Activated T-helper 17 cell treated with anti-CD3 and anti-CD28 coated beads, Interleukin-2, amount 50 U/mL, for 72 hours (primary cell): ENCODE data around the gene FBN2. TPM values are rescaled to one million over a fixed set of nuclear protein-coding genes. Genes with fewer than 3 reads are reported as not detected.

ENCODE experiments used
- ATAC-seq: fragments of 150-1000 bp; cut with Tn5 transposase; replicated peaks from 2 replicates; pipeline ENCODE4 v1.10.0; 2021; ENCODE audit warnings: mild to moderate bottlenecking, moderate library complexity
- H3K27ac Mint-ChIP-seq: one replicate; pipeline ENCODE4 v1.8.0; 2022; ENCODE audit warnings: mixed read lengths
- H3K27me3 Mint-ChIP-seq: one replicate; pipeline ENCODE4 v1.8.0; 2022; ENCODE audit warnings: mixed read lengths
- H3K36me3 Mint-ChIP-seq: one replicate; pipeline ENCODE4 v1.8.0; 2022; ENCODE audit warnings: low read depth, mild to moderate bottlenecking, mixed read lengths
- H3K4me1 Mint-ChIP-seq: one replicate; pipeline ENCODE4 v1.8.0; 2022; ENCODE audit warnings: mixed read lengths
- H3K4me3 Mint-ChIP-seq: one replicate; pipeline ENCODE4 v1.8.0; 2022; ENCODE audit warnings: mild to moderate bottlenecking, mixed read lengths
- H3K9me3 Mint-ChIP-seq: one replicate; pipeline ENCODE4 v1.8.0; 2022; ENCODE audit warnings: mixed read lengths
- total RNA-seq, 2 donors: library from RNA; stranded (reverse); gene quantifications; one replicate each; pipeline ENCODE4 v1.2.3, GENCODE V29; 2022

Gene FBN2
- total RNA-seq, 2 donors from 2014 or later: not detected

DNA sequence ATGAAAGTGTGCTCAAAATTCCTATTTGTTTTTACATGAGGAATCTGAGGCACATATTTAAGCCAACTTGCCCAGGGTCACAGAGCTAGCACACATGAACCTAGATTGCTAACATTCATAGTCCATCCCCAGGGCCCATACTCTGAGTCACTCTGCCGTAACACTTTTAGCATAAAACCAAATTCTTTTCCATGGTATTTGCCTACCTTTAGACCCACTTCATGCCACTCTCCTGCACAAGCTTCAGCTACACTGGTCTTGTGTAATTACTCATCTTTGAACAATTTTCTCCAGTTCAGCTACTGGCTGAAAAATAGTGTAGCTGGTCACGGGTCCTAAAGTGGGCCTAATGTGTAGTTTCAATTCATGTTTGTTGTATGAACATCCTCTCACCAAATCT, 253.8 kb downstream of the FBN2 start:
- no peaks in the 10 kb centered on the region for H3K9me3 Mint-ChIP-seq

DNA sequence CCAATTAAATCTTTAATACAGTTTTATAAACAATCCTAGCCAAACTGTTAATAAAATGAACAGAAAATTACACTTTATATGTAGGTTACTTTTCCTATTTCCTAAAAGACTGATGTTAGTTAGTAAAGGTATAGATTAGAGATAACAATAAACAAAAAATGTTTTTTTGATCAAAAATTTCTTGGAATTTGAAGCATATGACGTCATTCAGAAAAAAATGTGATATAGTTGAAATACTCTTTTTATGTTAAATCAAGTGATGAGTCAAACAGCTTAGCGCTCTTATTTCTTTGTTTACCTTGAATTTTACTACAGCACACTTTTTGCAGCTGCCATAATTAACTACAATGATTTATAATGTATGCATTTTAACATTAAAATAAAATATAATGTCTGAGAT, 258.7 kb downstream of the FBN2 start:
- no peak for ATAC-seq
- Mint-ChIP-seq H3K36me3 (no peaks in the 10 kb centered on the region), H3K4me3 (no peak overlapping the region), H3K27ac (no peak overlapping the region), H3K4me1 (no peaks in the 10 kb centered on the region), H3K27me3 (peaks cover 4% of the 10 kb centered on the region), H3K9me3 (no peaks in the 10 kb centered on the region)

More for the DNA sequence above, 253.8 kb downstream of the FBN2 start:
- ATAC-seq: no peak
- Mint-ChIP-seq H3K27me3 (no peaks in the 10 kb centered on the region), H3K4me3 (no peak overlapping the region), H3K27ac (no peak overlapping the region), H3K36me3 (no peaks in the 10 kb centered on the region), H3K4me1 (no peaks in the 10 kb centered on the region)

DNA sequence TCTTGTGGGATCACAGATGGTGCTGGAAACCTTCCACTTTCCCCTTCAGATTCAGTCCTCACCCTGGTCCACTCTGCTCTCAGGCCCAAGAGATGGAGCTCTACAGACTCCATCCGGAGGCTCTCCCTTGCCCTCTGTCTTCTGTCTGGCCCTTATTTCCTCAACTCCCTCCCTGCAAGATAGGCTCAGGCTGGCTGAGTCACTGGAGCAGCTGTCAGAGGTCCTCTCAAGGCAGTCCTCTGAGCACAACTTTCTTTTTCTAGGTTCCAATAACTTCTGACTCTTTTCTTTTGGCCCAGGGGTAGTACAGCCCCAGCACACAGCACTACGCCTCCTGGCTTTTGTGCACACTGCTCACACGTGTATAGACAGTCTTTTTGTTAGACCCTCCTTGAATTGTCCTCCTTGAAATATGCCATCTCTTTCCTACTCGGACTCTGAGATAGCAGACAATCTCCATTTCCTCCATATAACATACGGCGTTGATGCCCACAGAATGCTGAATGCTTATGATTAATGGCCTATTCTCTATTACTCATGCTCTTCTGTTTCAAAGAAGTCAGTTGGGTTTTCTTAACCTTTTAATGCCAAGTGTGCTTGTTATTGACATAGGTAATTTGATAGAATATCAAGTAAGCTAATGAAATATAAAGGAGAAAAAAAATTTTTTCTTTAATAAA, 261.4 kb downstream of the FBN2 start:
- H3K36me3 Mint-ChIP-seq: no peaks in the 10 kb centered on the region
- no peak overlapping the region for H3K27ac Mint-ChIP-seq
- ATAC-seq: no peak
- H3K4me1 Mint-ChIP-seq: no peaks in the 10 kb centered on the region
- no peak overlapping the region for H3K4me3 Mint-ChIP-seq
- peaks cover 4% of the 10 kb centered on the region for H3K27me3 Mint-ChIP-seq
- no peaks in the 10 kb centered on the region for H3K9me3 Mint-ChIP-seq

DNA sequence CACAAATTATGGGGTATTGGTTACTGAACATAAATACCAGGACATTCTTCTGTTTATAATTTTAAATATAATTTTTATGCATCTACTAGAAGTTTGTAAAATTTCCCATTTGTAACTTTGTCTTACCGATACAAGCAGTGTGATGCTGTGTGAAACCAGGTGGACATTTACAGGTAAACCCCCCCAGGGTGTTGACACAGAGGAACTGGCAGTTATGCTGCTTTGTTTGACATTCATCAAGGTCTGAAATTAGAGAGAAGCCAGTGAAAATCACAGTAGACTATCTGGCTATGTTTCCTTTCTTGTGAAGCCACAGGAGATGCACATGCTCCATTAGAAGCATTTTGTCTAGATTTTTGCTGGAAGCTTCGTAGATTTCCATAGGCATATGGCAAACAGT, 263.6 kb downstream of the FBN2 start:
- ATAC-seq: no peak
- Mint-ChIP-seq H3K4me3 (no peak overlapping the region), H3K27me3 (peaks cover 4% of the 10 kb centered on the region), H3K36me3 (no peaks in the 10 kb centered on the region), H3K9me3 (no peaks in the 10 kb centered on the region), H3K27ac (no peak overlapping the region), H3K4me1 (no peaks in the 10 kb centered on the region)

DNA sequence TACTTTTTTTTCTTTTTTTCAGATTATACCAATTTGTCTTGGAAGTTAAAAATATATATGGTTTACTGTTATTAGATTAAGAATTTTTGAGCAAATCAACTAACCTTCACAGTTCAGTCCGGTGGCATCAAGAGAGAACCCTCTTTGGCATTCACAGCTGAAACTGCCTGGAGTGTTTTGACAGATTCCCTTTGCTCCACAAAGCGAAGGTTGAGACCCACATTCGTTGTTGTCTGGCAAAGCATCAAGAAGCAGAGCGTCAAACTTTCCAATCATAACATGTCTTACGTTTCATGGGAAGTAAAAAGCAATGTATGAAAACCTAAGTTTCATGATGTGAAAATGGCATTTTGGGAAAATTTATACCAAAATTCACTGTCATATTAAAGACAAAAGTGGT, 264.3 kb downstream of the FBN2 start:
- Mint-ChIP-seq H3K27me3 (peaks cover 4% of the 10 kb centered on the region), H3K27ac (no peak overlapping the region), H3K9me3 (no peaks in the 10 kb centered on the region), H3K4me3 (no peak overlapping the region), H3K4me1 (no peaks in the 10 kb centered on the region), H3K36me3 (no peaks in the 10 kb centered on the region)
- no peak for ATAC-seq

DNA sequence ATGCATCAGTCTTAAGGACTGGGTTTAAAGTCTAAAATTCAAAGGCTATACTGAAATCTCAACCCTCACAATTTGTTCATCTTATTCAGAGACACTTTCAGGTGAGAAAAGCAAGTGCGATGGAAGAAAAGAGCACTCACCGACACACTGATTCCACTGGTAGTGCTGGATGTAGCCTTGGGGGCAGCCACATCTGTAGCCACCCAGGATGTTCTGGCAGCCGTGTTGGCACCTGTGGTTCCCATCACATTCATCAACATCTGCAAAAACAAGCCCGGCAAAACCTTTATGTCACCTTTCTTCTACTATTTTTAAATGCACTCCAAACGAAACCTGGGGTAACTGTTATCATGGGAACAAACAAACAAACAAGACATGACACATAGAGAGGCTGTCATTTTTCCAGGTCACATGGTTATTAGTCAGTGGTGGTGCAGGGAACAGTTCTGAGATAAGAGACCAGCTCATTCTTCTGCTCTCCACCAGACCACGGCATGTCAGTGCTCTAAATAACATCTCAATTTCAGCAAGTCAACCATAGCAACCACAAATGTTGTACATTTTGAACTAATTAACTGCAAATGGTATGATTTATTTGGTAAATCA, 266.1 kb downstream of the FBN2 start:
- H3K27me3 Mint-ChIP-seq: peaks cover 17% of the 10 kb centered on the region

DNA sequence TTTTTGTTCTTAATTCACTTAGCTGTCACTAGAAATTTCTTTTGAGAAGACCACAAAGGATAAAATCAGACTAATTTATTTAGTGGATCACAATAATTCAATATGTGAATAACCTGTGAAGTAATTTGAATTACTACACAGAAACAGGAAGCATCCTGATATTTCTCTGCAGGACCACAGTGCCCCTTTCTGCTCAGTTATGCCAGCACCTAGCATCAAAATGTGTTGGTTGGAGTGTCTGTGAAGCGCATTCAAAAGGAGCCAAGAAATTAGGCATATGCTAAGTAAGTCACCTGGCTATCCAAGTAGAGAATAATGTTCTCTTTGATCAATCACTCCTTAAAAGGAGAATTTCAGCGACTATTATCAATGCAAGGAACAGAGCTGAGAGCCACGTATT, 267.0 kb downstream of the FBN2 start:
- ATAC-seq: no peak
- peaks cover 14% of the 10 kb centered on the region for H3K27me3 Mint-ChIP-seq
- H3K27ac Mint-ChIP-seq: no peak overlapping the region
- no peaks in the 10 kb centered on the region for H3K36me3 Mint-ChIP-seq
- peaks cover 5% of the 10 kb centered on the region for H3K9me3 Mint-ChIP-seq
- no peak overlapping the region for H3K4me3 Mint-ChIP-seq
- H3K4me1 Mint-ChIP-seq: no peaks in the 10 kb centered on the region

More for the DNA sequence above, 266.1 kb downstream of the FBN2 start:
- Mint-ChIP-seq H3K36me3 (no peaks in the 10 kb centered on the region), H3K4me3 (no peak overlapping the region), H3K9me3 (peaks cover 5% of the 10 kb centered on the region), H3K4me1 (no peaks in the 10 kb centered on the region), H3K27ac (no peak overlapping the region)
- no peak for ATAC-seq

DNA sequence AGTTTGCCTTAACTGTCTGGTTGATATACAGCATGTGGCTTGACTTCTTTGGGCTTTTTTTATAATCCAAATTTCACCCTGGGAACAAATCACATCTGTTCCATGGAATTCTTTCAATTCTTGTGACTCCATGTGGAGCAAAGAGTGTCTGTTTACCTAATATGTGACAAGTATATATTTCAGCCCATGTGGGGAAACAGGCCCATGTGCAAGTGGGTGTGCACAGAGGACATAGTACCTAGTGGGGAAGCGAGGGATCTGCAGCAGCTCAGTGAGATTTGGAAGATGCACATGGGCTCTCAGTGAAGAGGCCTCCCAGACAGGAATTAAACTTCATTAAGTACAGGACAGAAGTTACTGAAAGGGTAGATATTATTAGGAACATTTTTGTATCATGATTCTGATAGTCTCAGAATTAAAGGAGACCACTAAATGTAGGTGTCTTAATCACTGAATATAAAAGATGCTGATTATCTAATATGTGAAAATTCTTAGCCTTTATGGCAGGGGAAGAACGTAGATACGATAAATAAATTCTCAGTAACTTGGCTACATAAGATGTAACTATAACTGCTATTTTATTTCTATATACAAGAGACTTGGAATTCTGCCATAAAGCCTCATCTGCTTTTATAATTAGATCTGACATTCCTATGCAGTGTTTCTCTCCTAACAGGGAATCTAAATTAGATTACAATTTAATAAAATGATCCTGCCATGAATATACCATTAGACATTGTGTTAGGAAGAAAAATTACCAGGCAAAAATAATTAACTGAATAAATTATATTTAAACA, 273.3 kb downstream of the FBN2 start:
- H3K27me3 Mint-ChIP-seq: peaks cover 18% of the 10 kb centered on the region
- H3K4me1 Mint-ChIP-seq: no peaks in the 10 kb centered on the region
- H3K36me3 Mint-ChIP-seq: no peaks in the 10 kb centered on the region
- no peak overlapping the region for H3K4me3 Mint-ChIP-seq
- no peak overlapping the region for H3K27ac Mint-ChIP-seq
- no peak for ATAC-seq
- H3K9me3 Mint-ChIP-seq: peaks cover 5% of the 10 kb centered on the region

DNA sequence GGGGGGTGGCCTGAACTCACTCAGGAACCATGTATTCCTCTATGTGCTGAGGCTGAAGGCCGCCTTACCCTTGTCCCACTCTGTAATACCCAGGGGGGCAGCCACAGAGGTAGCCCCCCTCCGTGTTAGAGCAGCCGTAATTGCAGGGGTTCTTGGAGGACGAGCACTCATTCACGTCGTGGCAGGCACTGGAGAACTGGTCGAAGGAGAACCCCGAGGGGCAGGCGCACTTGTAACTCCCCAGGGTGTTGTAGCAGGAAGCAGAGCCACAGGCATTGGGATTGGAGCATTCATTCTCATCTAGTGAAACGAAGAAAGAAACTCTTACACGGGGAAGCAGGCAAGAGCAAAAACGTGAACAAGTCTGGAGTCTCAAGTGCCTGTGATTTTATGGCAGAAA, 274.7 kb downstream of the FBN2 start:
- H3K36me3 Mint-ChIP-seq: no peaks in the 10 kb centered on the region
- H3K27me3 Mint-ChIP-seq: peaks cover 20% of the 10 kb centered on the region
- no peak overlapping the region for H3K27ac Mint-ChIP-seq
- no peak overlapping the region for H3K4me3 Mint-ChIP-seq
- no peaks in the 10 kb centered on the region for H3K4me1 Mint-ChIP-seq
- no peak for ATAC-seq
- H3K9me3 Mint-ChIP-seq: peaks cover 5% of the 10 kb centered on the region

DNA sequence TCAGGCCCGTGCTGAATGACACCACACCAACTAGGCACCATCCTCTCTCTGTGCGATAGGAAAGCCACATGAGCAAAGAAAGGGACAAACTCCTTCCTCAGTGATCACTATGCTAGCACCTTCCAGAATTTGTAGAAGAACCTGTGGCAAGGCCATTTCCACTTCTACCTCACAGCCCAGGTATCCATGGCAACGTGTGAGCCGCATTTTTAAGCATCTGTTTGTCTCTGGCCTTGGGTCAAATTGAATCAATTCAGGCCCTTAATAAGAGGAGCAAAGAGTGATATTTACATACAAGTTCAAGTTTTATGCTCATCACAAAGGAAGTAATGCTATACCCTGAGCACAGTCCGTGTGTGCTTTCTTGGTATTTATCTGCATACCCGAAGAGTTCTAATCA, 275.1 kb downstream of the FBN2 start:
- H3K4me3 Mint-ChIP-seq: no peak overlapping the region
- H3K27me3 Mint-ChIP-seq: peaks cover 16% of the 10 kb centered on the region
- H3K36me3 Mint-ChIP-seq: no peaks in the 10 kb centered on the region
- H3K4me1 Mint-ChIP-seq: no peaks in the 10 kb centered on the region
- H3K27ac Mint-ChIP-seq: no peak overlapping the region
- no peak for ATAC-seq
- H3K9me3 Mint-ChIP-seq: peaks cover 3% of the 10 kb centered on the region

DNA sequence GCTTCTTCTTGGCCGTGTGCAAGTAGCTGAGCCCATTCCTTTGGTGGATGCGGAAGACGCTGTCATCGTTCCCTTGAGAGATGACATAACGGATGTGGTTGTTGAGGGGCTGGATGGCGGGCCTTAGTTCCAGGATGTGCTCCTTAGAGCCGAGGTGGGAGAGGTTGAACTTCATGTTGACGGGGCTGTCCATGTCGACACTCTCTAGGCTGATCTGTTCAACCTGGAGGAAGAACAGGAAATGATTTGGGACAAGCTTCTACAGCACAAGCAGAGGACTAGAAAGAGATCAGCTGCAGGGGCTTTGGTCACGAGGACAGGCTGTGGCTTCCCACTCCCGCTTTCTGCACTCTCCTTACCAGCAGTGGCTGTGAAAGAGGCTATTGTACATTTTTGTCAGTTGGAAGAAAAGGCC, 278.4 kb downstream of the FBN2 start:
- no peak for ATAC-seq
- Mint-ChIP-seq H3K9me3 (no peaks in the 10 kb centered on the region), H3K27me3 (peaks cover 12% of the 10 kb centered on the region), H3K4me1 (no peaks in the 10 kb centered on the region), H3K27ac (no peak overlapping the region), H3K36me3 (no peaks in the 10 kb centered on the region), H3K4me3 (no peak overlapping the region)

DNA sequence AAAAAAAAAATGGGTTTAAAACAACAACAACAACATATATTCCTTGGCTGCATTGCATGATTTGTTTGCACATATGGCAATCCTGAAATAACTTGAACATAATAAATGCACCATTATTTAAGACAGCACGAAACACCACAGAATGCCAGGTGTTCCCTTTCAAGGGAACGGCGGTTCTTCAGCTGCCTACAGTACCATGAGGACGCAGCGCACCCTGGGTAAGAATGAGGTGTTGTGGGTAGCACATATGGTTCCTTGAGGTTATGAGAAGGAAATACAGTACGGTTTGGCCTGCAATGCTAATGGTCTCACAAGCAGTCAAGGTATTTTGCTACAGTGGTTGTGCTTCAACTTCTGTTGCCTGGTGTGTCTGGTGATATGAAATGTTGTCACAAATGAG, 279.7 kb downstream of the FBN2 start:
- H3K4me1 Mint-ChIP-seq: no peaks in the 10 kb centered on the region
- ATAC-seq: no peak
- H3K9me3 Mint-ChIP-seq: peaks cover 4% of the 10 kb centered on the region
- no peaks in the 10 kb centered on the region for H3K36me3 Mint-ChIP-seq
- no peak overlapping the region for H3K27ac Mint-ChIP-seq
- peaks cover 17% of the 10 kb centered on the region for H3K27me3 Mint-ChIP-seq
- no peak overlapping the region for H3K4me3 Mint-ChIP-seq

DNA sequence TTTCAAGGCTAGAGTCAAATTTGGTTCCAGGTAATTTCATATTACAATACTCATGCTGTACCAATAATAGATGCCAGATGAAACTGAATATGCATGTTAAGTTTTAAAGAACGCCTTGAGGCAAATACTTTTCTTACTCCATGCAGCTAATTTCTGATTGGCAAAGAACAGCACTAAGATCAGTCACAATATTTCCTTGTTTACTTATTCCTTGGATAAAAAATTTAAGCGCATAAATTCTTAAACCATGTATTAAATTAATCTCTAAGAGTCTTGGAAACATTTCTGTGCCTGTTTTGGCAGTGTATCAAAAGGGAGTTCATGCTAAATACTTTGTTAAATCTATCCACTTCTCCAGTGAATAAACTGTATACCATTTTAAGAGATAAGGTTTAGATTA, 281.0 kb downstream of the FBN2 start:
- Mint-ChIP-seq H3K4me1 (no peaks in the 10 kb centered on the region), H3K4me3 (no peak overlapping the region), H3K27ac (no peak overlapping the region), H3K27me3 (peaks cover 17% of the 10 kb centered on the region), H3K36me3 (no peaks in the 10 kb centered on the region), H3K9me3 (peaks cover 4% of the 10 kb centered on the region)
- ATAC-seq: no peak

DNA sequence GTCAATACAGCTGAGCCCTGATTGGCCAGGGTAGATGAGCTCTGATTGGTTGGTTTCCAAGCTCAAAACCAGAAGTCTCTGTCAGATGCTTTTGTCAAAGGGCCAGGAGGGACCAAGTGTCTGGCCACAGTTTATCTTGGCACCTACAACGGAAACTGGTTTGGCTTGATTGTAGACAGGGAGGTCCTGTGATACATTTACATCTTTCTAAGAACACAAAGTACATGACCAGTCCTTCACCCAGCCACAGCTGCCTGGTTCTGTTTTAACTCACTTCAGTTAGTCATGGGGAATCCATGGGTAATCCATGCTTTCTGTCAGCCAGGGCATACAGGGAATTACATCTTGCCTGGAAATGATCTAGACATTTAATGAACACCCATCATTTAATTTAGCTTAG, 283.3 kb downstream of the FBN2 start:
- ATAC-seq: no peak
- Mint-ChIP-seq H3K4me3 (no peak overlapping the region), H3K27ac (no peak overlapping the region), H3K27me3 (peaks cover 18% of the 10 kb centered on the region), H3K36me3 (no peaks in the 10 kb centered on the region), H3K4me1 (no peaks in the 10 kb centered on the region), H3K9me3 (peaks cover 4% of the 10 kb centered on the region)

DNA sequence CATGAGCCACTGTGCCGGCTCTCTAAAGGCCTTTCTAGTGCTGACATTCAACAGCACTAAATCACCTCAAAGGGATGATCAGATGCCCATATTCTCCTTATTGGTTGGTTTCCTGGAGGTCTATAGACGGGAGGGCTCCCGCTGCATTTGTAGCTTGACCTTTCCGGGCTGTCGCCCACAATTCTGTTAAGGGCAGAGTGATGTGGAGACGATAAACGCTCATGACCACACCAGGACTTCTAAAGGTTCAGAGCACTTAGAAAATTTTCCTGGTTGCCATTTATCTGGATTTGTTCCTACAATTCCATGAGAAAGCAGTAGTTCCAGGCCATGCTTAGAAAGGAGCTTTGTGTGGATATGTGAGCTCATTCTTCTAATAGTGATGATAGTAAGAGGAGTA, 284.2 kb downstream of the FBN2 start:
- H3K9me3 Mint-ChIP-seq: peaks cover 4% of the 10 kb centered on the region
- no peak overlapping the region for H3K4me3 Mint-ChIP-seq
- H3K27ac Mint-ChIP-seq: no peak overlapping the region

More for the DNA sequence above, 284.2 kb downstream of the FBN2 start:
- no peaks in the 10 kb centered on the region for H3K4me1 Mint-ChIP-seq
- no peaks in the 10 kb centered on the region for H3K36me3 Mint-ChIP-seq
- ATAC-seq: no peak
- peaks cover 13% of the 10 kb centered on the region for H3K27me3 Mint-ChIP-seq
